ENCODE results near the gene ANKRD33B.

DNA sequence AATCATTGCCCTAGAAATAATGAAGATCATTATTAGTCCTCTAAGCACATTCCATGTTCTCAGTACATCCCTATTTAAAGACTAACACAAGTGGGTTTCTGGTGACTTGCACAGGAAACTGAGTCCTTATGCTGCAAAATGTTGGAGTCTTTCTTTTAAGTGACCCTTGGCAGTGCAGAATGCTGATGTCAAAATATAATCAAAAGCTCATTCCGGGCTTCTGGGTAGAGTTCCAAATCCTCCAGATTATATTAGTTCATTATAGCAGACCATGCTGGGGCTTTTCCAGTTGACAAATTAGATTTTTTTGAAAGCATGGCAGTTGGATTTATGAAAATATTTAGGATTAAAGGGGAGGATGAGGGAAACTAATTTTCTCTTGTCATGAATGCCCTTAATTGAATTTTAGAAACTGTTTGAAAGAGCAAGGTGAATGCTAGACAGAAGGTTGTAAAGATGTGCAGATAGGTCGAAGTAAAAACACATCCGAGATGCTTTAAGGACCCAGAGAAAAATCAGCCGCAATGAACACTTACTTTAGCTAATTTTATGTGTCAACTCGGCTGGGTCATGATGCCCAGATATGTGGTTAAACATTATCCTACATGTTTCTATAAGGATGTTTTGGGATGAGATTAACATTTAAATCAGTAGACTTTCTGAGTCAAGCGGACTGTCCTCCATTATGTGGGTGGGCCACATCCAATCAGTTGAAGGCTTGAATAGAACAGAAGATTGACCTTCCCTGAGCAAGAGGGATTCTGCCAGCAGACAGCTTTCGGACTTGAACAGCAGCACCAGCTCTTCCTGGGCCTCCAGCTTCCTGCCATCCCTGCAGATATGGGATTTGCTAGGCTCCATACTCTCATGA, 108.5 kb downstream of the ANKRD33B start:
- TF ChIP-seq, protein P1, sequence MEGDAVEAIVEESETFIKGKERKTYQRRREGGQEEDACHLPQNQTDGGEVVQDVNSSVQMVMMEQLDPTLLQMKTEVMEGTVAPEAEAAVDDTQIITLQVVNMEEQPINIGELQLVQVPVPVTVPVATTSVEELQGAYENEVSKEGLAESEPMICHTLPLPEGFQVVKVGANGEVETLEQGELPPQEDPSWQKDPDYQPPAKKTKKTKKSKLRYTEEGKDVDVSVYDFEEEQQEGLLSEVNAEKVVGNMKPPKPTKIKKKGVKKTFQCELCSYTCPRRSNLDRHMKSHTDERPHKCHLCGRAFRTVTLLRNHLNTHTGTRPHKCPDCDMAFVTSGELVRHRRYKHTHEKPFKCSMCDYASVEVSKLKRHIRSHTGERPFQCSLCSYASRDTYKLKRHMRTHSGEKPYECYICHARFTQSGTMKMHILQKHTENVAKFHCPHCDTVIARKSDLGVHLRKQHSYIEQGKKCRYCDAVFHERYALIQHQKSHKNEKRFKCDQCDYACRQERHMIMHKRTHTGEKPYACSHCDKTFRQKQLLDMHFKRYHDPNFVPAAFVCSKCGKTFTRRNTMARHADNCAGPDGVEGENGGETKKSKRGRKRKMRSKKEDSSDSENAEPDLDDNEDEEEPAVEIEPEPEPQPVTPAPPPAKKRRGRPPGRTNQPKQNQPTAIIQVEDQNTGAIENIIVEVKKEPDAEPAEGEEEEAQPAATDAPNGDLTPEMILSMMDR (IDR thresholded peaks at IDR 0.05; ENCODE audit: poor library complexity): no peak
- TF ChIP-seq EZH2 (IDR thresholded peaks at IDR 0.05; ENCODE audit: borderline replicate concordance) (no peak), EZH2phosphoT487 (IDR thresholded peaks at IDR 0.05; ENCODE audit: low read depth, severe bottlenecking, unreplicated experiment) (no peak)
